ENCODE measurements around the gene KIF6.

DNA sequence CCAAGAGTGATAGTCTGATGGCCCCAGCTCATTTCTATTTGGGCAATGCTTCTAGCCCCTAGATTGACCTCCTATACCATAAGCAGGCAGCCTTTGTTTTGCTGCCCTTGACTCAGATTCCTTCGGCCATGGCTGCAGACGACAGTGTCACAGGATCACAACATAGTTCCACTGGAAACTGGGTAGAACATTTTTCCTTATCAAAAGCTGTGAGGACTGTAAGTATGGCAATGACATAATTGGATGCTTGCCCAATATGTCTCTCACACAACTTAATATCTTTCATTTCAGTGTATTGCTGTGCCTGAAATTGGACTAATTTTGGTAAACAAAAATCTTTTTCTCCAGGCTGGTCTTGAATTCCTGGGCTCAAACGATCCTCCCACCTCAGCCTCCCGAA, 22.9 kb downstream of the KIF6 start:
- TF ChIP-seq CTCF (IDR thresholded peaks at IDR 0.05; ENCODE audit: low read length) (no peak), EZH2 (IDR thresholded peaks at IDR 0.05; ENCODE audit: borderline replicate concordance, low read length) (no peak)

Data from OCI-LY1 (cell line).